ENCODE results near the gene OR52H1.

DNA sequence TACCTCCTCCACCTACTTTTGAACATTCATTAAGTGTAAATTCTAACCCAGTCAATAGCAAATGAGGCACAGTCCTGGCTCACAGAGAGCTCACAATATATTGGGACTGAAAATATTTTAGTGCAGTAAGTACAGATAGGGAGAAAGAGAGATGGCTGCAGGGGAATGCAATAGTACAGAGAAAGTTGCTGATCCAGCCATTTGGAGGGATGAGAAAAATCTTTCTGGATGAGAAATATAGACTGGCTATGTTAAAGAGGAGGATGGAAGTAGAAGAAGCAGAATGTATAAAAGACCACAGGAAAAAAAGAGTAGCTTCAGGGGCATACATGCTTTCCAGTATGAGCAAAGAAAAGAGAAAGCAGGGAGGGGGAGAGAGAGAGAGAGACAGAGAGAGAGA is 28.8 kb upstream of the OR52H1 start:
- TF ChIP-seq POLR2A (IDR thresholded peaks at IDR 0.05; ENCODE audit: low read depth, low read length) (no peak), RAD21 (IDR thresholded peaks at IDR 0.05; ENCODE audit: insufficient read depth, low read depth, low read length) (no peak), HCFC1 (IDR thresholded peaks at IDR 0.05; ENCODE audit: low read length) (no peak)
